PC-3 (cell line): ENCODE measurements around the gene C5orf58. TPM values are rescaled to one million over a fixed set of nuclear protein-coding genes. Genes with fewer than 3 reads are reported as not detected.

Experiments
- ATAC-seq: fragments of 200-7000 bp; cut with Tn5 transposase; 2 replicates; pipeline ENCODE4 v1.9.1; 2020; ENCODE audit warnings: mild to moderate bottlenecking, moderate library complexity
- BruUV-seq: library from RNA; stranded (reverse); fragments of 400-500 nt; replicated peaks from 2 replicates; lab custom pipeline; 2021; lab: Mats Ljungman, UMichigan
- CTCF ChIA-PET: fragments of 300-600 bp; sonication (Branson Sonifier 250); formaldehyde crosslinking; loops from one replicate; lab custom pipeline; 2022; ENCODE audit warnings: antibody characterized with exemption; lab: Charles Lee
- POLR2A ChIA-PET: fragments of 300-600 bp; sonication (Branson Sonifier 250); formaldehyde crosslinking; loops from one replicate; lab custom pipeline; 2022; ENCODE audit warnings: antibody characterized with exemption; ENCODE audit not compliant: unreplicated experiment; lab: Charles Lee
- DNase-seq: peaks from one replicate; pipeline ENCODE4 v3.0.0-alpha.2; 2015
- H2AFZ ChIP-seq: fragments of 300-600 bp; sonication (generic); 2 replicates; pipeline ENCODE4 v1.6.0; 2016; ENCODE audit warnings: antibody characterized with exemption, low read length
- H3F3A ChIP-seq: fragments of 300-600 bp; sonication (generic); one replicate; pipeline ENCODE4 v1.6.0; 2017; ENCODE audit warnings: antibody characterized with exemption, low read length, control low read depth, mild to moderate bottlenecking; ENCODE audit not compliant: unreplicated experiment
- H3K27ac ChIP-seq: fragments of 300-600 bp; sonication (generic); 2 replicates; pipeline ENCODE4 v1.5.1; 2016; ENCODE audit warnings: mild to moderate bottlenecking, low read length
- H3K27me3 ChIP-seq: fragments of 300-600 bp; sonication (generic); 2 replicates; pipeline ENCODE4 v1.6.1; 2016; ENCODE audit warnings: low read length, mixed read lengths
- H3K36me3 ChIP-seq: fragments of 300-600 bp; sonication (generic); 2 replicates; pipeline ENCODE4 v1.6.1; 2016; ENCODE audit warnings: low read depth, mixed run types, low read length, mixed read lengths
- H3K4me1 ChIP-seq: fragments of 300-600 bp; sonication (generic); 2 replicates; pipeline ENCODE4 v1.5.1; 2016; ENCODE audit warnings: low read length; ENCODE audit not compliant: insufficient read depth
- H3K4me2 ChIP-seq: fragments of 300-600 bp; sonication (generic); 2 replicates; pipeline ENCODE4 v1.6.0; 2016; ENCODE audit warnings: low read length
- H3K4me3 ChIP-seq: fragments of 300-600 bp; sonication (generic); 2 replicates; pipeline ENCODE4 v1.5.1; 2016; ENCODE audit warnings: mild to moderate bottlenecking, low read length, mixed read lengths
- H3K79me2 ChIP-seq: fragments of 300-600 bp; sonication (generic); 2 replicates; pipeline ENCODE4 v1.6.1; 2017; ENCODE audit warnings: low read length, mixed read lengths
- H3K9ac ChIP-seq: fragments of 300-600 bp; sonication (generic); 2 replicates; pipeline ENCODE4 v1.6.0; 2016; ENCODE audit warnings: mild to moderate bottlenecking, low read length
- H3K9me2 ChIP-seq: fragments of 300-600 bp; sonication (generic); replicated peaks from 2 replicates; pipeline ENCODE4 v1.6.1; 2016; ENCODE audit warnings: mixed run types, low read length, mixed read lengths
- H3K9me3 ChIP-seq: fragments of 300-600 bp; sonication (generic); 2 replicates; pipeline ENCODE4 v1.6.1; 2016; ENCODE audit warnings: low read length, mixed read lengths
- H4K20me1 ChIP-seq: fragments of 300-600 bp; sonication (generic); 2 replicates; pipeline ENCODE4 v1.6.1; 2016; ENCODE audit warnings: low read length, mixed read lengths
- EZH2 ChIP-seq: fragments of 300-600 bp; sonication (generic); IDR thresholded peaks from one replicate; pipeline ENCODE4 v1.6.1; 2017; ENCODE audit warnings: antibody characterized with exemption, mild to moderate bottlenecking, low read length; ENCODE audit not compliant: unreplicated experiment
- EZH2phosphoT487 ChIP-seq: fragments of 300-600 bp; sonication (generic); IDR thresholded peaks from 2 replicates; pipeline ENCODE4 v1.6.1; 2018; ENCODE audit warnings: mild to moderate bottlenecking, antibody characterized with exemption, low read length, borderline replicate concordance
- intact Hi-C: fragments of 100-400 bp; cut with micrococcal nuclease; formaldehyde crosslinking; loops from 2 replicates; pipeline ENCODE4 v1.9.0; 2023
- total RNA-seq: library from RNA; depleted of rRNA; stranded (reverse); fragments of >200 nt; gene quantifications from 2 replicates; pipeline ENCODE4 v1.2.3, GENCODE V29; 2014
- TF ChIP-seq, protein P1 (sequence below): fragments of 300-600 bp; sonication (generic); conservative IDR thresholded peaks from 2 replicates; pipeline ENCODE4 v1.5.1; 2017; ENCODE audit warnings: antibody characterized with exemption, low read depth, mild to moderate bottlenecking, low read length

Gene C5orf58
- total RNA-seq, 1 experiment from 2014 or later: not detected

DNA sequence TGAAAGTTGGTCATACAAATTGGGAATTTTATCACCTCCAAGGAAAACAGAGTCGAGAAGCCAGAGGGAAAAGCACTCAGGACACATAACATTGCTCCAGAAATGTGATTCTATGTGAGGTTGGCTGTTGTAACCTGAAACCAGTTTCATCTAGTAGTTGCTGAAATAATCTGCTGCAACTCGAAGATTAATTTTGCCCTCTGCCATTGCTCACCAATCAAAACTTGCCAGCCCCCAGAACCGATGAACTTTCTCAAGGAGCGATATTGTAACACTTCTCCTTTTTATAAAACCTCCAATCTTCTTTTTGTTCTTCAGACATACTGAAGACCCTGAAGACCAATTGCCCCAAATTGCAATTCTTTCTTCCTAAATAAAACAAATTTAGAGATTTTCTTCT lies 31.1 kb downstream of the C5orf58 start:
- H3K79me2 ChIP-seq: no peaks in the 10 kb centered on the region
- no peaks in the 10 kb centered on the region for H3K9me2 ChIP-seq
- H3K4me2 ChIP-seq: no peak overlapping the region
- H3K27me3 ChIP-seq: peaks cover 65% of the 10 kb centered on the region
- no peaks in the 10 kb centered on the region for H3F3A ChIP-seq
- BruUV-seq: no TSS peak
- no peaks in the 10 kb centered on the region for H3K9me3 ChIP-seq
- ChIA-PET CTCF (no interaction called here), POLR2A (no interaction called here)
- no peak overlapping the region for H3K27ac ChIP-seq
- ATAC-seq (no peak), DNase-seq (no peak)
- H4K20me1 ChIP-seq: no peaks in the 10 kb centered on the region
- intact Hi-C loops: no loop called here
- H3K36me3 ChIP-seq: no peaks in the 10 kb centered on the region
- no peak for TF ChIP-seq EZH2
- TF ChIP-seq, protein P1, sequence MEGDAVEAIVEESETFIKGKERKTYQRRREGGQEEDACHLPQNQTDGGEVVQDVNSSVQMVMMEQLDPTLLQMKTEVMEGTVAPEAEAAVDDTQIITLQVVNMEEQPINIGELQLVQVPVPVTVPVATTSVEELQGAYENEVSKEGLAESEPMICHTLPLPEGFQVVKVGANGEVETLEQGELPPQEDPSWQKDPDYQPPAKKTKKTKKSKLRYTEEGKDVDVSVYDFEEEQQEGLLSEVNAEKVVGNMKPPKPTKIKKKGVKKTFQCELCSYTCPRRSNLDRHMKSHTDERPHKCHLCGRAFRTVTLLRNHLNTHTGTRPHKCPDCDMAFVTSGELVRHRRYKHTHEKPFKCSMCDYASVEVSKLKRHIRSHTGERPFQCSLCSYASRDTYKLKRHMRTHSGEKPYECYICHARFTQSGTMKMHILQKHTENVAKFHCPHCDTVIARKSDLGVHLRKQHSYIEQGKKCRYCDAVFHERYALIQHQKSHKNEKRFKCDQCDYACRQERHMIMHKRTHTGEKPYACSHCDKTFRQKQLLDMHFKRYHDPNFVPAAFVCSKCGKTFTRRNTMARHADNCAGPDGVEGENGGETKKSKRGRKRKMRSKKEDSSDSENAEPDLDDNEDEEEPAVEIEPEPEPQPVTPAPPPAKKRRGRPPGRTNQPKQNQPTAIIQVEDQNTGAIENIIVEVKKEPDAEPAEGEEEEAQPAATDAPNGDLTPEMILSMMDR: no peak
- TF ChIP-seq EZH2phosphoT487: no peak
- no peak overlapping the region for H3K4me3 ChIP-seq
- H3K4me1 ChIP-seq: no peaks in the 10 kb centered on the region
- no peak overlapping the region for H3K9ac ChIP-seq
- no peak overlapping the region for H2AFZ ChIP-seq

DNA sequence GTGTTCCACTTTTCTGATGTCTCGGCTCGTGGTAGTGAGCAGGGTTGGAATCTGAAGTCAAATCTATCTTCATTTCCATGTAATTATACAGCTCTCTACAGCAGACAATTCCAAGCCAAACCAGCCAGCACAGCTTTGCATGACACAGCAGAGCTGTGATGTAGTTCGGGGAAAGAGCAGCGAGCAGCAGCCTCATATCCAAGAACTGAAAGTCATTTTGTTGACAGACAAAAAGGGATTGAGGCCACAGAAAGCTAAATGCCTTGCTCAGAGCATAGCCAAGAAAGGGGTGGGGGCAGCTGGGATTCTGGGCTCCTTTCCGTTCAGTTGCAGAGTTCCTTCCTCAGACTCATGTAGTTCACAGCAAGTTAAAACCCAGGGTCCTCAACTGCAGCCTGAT lies 32.7 kb downstream of the C5orf58 start:
- peaks cover 55% of the 10 kb centered on the region for H3K27me3 ChIP-seq
- ChIA-PET CTCF (interaction anchor here (0.8 kb wide), 1 partner anchor 68 kb away, joined by 4 read pairs; no protein-coding TSS in a partner anchor), POLR2A (no interaction called here)
- no peaks in the 10 kb centered on the region for H3F3A ChIP-seq
- intact Hi-C loops: no loop called here
- no peak overlapping the region for H3K4me3 ChIP-seq
- no peaks in the 10 kb centered on the region for H3K4me1 ChIP-seq
- ATAC-seq (no peak), DNase-seq (no peak)
- H3K27ac ChIP-seq: no peak overlapping the region
- TF ChIP-seq EZH2phosphoT487 (no peak), EZH2 (no peak)
- TF ChIP-seq, protein P1: no peak
- H3K9me2 ChIP-seq: no peaks in the 10 kb centered on the region
- H2AFZ ChIP-seq: no peak overlapping the region
- no peaks in the 10 kb centered on the region for H3K9me3 ChIP-seq
- no peak overlapping the region for H3K4me2 ChIP-seq
- H4K20me1 ChIP-seq: no peaks in the 10 kb centered on the region
- H3K36me3 ChIP-seq: no peaks in the 10 kb centered on the region
- H3K9ac ChIP-seq: no peak overlapping the region
- H3K79me2 ChIP-seq: no peaks in the 10 kb centered on the region
- no TSS peak for BruUV-seq

DNA sequence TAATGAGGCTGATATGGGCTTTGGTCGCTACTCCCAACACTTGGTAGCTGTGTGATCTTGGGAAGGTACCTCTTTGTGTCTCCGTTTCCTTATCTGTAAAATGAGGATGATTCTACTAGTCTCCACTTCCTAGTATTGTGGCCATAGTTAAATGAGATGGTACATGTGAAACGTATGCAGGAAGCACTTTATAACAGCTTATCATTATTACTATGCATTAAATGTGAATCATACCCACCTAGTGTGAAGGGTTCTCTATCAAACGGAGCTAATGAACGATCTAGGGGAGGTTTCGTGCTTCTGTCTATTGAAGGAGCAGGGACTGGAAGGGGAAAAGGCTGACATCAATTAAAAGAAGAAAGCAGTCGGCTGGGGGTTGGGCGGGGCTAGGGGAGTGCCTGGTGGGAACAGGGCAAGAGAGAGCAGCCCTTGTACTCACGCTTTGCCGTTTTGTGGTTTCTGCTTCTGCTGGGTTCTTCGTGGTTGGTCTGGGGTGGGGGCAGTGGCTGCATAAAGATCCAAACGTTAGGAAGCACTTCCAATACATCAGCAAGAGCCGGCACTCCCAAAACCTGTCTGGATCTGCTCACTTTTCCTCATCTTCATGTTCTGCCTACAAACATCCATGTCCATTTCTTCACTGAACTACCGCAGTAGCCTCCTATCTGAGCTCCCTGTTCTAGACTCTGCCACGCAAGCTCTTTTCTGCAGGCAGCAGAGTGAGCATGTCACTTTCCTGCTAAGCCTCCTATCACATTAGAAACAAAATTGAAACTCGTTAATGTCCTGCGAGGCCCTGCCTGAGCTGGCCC lies 34.0 kb downstream of the C5orf58 start:
- no peak for ATAC-seq
- no TSS peak for BruUV-seq
- H3K4me1 ChIP-seq: no peaks in the 10 kb centered on the region
- TF ChIP-seq EZH2 (no peak), EZH2phosphoT487 (no peak)
- TF ChIP-seq, protein P1: no peak
- H3K9ac ChIP-seq: no peak overlapping the region
- no peaks in the 10 kb centered on the region for H4K20me1 ChIP-seq
- no peaks in the 10 kb centered on the region for H3K79me2 ChIP-seq
- H3K27ac ChIP-seq: no peak overlapping the region
- CTCF ChIA-PET: no interaction called here
- no peaks in the 10 kb centered on the region for H3K36me3 ChIP-seq
- intact Hi-C loops: no loop called here
- no peak overlapping the region for H2AFZ ChIP-seq
- H3K4me2 ChIP-seq: no peak overlapping the region
- no peak for DNase-seq
- no peaks in the 10 kb centered on the region for H3F3A ChIP-seq
- H3K4me3 ChIP-seq: no peak overlapping the region
- H3K9me2 ChIP-seq: no peaks in the 10 kb centered on the region
- no peaks in the 10 kb centered on the region for H3K9me3 ChIP-seq
- H3K27me3 ChIP-seq: peaks cover 51% of the 10 kb centered on the region
- POLR2A ChIA-PET: no interaction called here
